H1 (cell line): ENCODE results near the gene UBR3. TPM values are rescaled to one million over a fixed set of nuclear protein-coding genes. Genes with fewer than 3 reads are reported as not detected.

ENCODE experiments used
- CTCF ChIP-seq, 3 experiments: IDR thresholded peaks; 1 replicate in 2 of 3; 2 replicates in 1 of 3; pipeline versions ENCODE4 v1.5.1 to v1.6.1; 2011; ENCODE audit warnings: low read length in 3 of 3, mild to moderate bottlenecking in 3 of 3, inconsistent platforms in 2 of 3, low read depth in 1 of 3, moderate library complexity in 1 of 3; ENCODE audit not compliant: insufficient read depth in 1 of 3; ENCODE audit errors: control extremely low read depth in 1 of 3
- HDAC6 ChIP-seq: IDR thresholded peaks from one replicate; pipeline ENCODE4 v1.7.1; 2012; ENCODE audit warnings: low read depth, mild to moderate bottlenecking, inconsistent platforms, low read length, moderate library complexity
- KDM1A ChIP-seq: fragments of 200-600, 300-600 bp; sonication (generic); IDR thresholded peaks from 2 replicates; pipeline ENCODE4 v1.7.1; 2016; ENCODE audit warnings: mild to moderate bottlenecking, low read length, borderline replicate concordance
- RFX5 ChIP-seq: IDR thresholded peaks from 2 replicates; pipeline ENCODE4 v1.6.1; 2011; ENCODE audit warnings: low read depth, low read length, improper control_type of control experiment, borderline replicate concordance
- SP1 ChIP-seq: IDR thresholded peaks from 2 replicates; pipeline ENCODE4 v1.6.1; 2011; ENCODE audit warnings: low read depth, low read length
- polyA plus RNA-seq, 7 experiments: library from polyadenylated mRNA; depleted of rRNA in 3 of 7; stranded (reverse) in 5 of 7; unstranded in 2 of 7; fragments of >200 nt in 5 of 7; fragments of 200-250 nt in 2 of 7; gene quantifications; 1 replicate in 5 of 7; 2 replicates in 1 of 7; 4 replicates in 1 of 7; pipeline versions ENCODE4 v1.2.1 to v1.2.3, GENCODE V29; 2011 to 2013; ENCODE audit warnings: missing spikeins in 2 of 7, mixed read lengths in 2 of 7
- total RNA-seq: library from RNA; stranded (reverse); fragmentation: NEBNext Ultra II Directional; extraction: Animal tissue kit (Norgen Biotek cat#: 25700); gene quantifications from 2 replicates; pipeline ENCODE4 v1.2.1, GENCODE V29; 2021

Gene UBR3
- total and polyA plus RNA-seq, 2 of the 8 experiments (the other 6 are each of a cell fraction or from before 2014, with no cell fraction given) = 3.7 to 17.7 TPM

- no peak for TF ChIP-seq CTCF (IDR thresholded peaks at IDR 0.05; ENCODE audit: control extremely low read depth in 1 of 3, insufficient read depth in 1 of 3, low read depth in 1 of 3, low read length in 3 of 3)
- no peak for TF ChIP-seq RFX5
- TF ChIP-seq KDM1A = no peak
- no peak for TF ChIP-seq HDAC6
- no peak for TF ChIP-seq SP1
- TF ChIP-seq, all 59 proteins: peak for 0
Observed at GRCh38 chr2:169790581-169790980, 36.7 kb upstream of the UBR3 start (continued).
